MM.1S (cell line): ENCODE measurements around the gene JAKMIP3.

Experiments used
- EZH2 ChIP-seq: fragments of 300-600 bp; sonication (generic); optimal IDR thresholded peaks from 2 replicates; pipeline ENCODE3; 2017; ENCODE audit warnings: low read depth, mild to moderate bottlenecking, antibody characterized with exemption, low read length, mixed read lengths
- TF ChIP-seq, protein P1 (sequence below): fragments of 300-600 bp; sonication (generic); IDR thresholded peaks from 2 replicates; pipeline ENCODE4 v1.5.1; 2016; ENCODE audit warnings: antibody characterized with exemption, low read length, mixed read lengths

DNA sequence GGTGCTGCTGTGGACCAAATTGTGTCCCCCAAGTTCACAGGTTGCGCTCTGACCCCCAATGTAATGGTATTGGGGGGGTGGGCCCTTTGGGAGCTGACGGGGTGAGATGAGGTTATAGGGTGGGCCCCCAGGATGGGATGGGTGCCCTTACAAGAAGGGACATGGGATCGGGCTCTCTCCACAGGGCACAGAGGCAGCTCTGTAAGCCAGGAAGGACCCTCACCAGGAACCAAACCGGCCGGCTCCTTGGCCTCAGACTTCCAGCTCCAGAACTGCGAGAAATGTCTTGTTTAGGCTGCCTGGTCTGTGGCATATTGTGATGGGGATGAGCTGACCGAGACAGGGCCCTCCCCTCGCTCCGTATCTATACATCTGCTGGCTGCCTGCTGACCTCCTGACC is 25.7 kb upstream of the JAKMIP3 start:
- TF ChIP-seq, protein P1, sequence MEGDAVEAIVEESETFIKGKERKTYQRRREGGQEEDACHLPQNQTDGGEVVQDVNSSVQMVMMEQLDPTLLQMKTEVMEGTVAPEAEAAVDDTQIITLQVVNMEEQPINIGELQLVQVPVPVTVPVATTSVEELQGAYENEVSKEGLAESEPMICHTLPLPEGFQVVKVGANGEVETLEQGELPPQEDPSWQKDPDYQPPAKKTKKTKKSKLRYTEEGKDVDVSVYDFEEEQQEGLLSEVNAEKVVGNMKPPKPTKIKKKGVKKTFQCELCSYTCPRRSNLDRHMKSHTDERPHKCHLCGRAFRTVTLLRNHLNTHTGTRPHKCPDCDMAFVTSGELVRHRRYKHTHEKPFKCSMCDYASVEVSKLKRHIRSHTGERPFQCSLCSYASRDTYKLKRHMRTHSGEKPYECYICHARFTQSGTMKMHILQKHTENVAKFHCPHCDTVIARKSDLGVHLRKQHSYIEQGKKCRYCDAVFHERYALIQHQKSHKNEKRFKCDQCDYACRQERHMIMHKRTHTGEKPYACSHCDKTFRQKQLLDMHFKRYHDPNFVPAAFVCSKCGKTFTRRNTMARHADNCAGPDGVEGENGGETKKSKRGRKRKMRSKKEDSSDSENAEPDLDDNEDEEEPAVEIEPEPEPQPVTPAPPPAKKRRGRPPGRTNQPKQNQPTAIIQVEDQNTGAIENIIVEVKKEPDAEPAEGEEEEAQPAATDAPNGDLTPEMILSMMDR = no peak
- TF ChIP-seq EZH2 = no peak
